COLO668 (cell line): Measurements from ENCODE around the gene SMARCA4.
A peak's percentile ranks its signal among the peaks of the same experiment; 100 is the strongest.
"Not testable (repeated sequence)": the region's sequence is repeated elsewhere in the genome, so short reads cannot be mapped to it uniquely, and the experiment has no call there.

Experiments used
- DNase-seq: peaks from one replicate; lab custom pipeline; 2025; ENCODE audit not compliant: unreplicated experiment; lab: John Stamatoyannopoulos, UW

The SMARCA4 gene

GRCh38 chr19:11059511-11060358 is 98.9 kb downstream of the SMARCA4 start:
- no peak for DNase-seq

DNA sequence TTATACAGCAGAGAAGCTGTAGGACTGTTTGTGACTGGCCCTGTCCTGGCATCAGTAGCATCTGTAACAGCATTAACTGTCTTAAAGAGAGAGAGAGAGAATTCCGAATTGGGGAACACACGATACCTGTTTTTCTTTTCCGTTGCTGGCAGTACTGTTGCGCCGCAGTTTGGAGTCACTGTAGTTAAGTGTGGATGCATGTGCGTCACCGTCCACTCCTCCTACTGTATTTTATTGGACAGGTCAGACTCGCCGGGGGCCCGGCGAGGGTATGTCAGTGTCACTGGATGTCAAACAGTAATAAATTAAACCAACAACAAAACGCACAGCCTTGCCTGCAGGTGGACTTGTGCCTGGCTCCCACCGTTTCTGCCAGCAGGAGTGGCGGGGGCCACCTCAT is 101.1 kb downstream of the SMARCA4 start:
- DNase-seq = no peak

- no peak for DNase-seq
Observed at GRCh38 chr19:11063434-11063833, 102.6 kb downstream of the SMARCA4 start.

DNA sequence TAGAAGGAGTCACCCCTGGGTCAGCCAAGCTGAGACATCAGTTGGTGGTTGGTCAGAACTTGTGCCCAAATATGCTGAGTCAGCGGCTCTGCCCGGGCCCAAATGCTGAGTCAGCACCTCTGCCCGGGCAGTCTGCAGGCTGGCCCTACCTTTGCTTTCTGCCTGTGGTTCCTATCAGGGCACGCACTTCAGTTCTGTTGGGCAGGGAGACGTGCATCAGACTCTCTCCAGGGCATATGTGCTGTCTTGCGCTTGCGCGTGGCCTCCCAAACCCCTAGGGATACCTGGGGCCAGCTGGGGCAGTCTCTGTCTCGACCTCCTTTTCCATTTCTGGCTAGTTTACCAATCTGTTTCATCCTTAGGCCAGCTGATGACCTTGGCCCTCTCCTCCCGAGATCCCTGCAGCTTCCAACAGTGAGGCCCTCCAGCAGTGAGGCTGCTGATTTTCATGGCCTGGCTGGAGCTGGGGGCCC is 104.0 kb downstream of the SMARCA4 start:
- DNase-seq = no peak

GRCh38 chr19:11066326-11066725 is 105.5 kb downstream of the SMARCA4 start:
- DNase-seq = no peak

- no peak for DNase-seq
Observed at GRCh38 chr19:11067356-11068113, 106.7 kb downstream of the SMARCA4 start.

DNA sequence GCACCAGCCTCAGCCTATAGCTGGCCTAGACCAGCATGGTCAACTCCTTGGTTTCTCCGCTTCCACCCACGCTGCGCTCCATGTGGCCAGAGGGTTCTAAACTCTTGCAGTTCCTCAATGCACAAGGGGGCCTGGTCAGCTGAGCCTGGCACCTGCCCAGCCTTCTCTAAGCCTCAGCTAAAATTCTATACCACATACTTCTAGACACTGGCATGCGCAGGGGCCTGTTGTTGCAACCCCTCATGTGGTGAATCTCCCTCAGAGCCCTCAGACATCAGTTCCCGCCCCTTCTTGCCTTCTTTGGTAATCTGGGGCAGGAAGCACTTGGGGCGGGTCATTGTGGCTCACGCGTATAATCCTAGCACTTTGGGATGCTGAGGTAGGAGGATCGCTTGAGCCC is 108.7 kb downstream of the SMARCA4 start:
- DNase-seq = no peak

DNA sequence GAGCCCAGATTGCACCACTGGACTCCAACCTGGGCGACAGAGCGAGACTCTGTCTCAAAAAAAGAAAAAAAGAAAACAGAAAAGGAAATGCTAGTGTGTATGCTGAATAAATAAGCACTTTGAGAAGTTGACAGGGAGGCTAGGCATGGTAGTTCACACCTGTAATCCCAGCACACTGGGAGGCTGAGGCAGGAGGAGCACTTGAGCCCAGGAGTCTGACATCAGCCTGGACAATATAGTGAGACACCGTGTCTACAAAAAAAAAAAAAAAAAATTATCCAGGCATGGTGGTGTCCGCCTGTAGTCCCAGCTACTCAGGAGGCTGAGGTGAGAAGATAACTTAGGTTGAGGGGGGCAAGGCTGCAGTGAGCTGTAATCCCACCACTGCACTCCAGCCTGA is 109.3 kb downstream of the SMARCA4 start:
- DNase-seq = no peak

DNA sequence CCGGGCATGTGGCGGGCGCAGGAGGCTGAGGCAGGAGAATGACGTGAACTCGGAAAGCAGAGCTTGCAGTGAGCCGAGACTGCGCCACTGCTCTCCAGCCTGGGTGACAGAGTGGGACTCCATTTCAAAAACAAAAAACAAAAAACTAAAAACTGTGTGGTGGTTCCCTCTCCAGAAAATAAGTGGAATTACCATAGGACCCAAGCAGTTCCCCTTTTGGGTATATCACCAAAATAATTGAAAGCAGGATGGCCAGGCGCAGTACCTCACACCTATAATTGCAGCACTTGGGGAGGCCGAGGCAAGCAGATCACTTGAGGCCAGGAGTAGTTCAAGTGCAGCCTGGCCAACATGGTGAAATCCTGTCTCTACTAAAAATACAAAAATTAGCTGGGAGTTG is 112.7 kb downstream of the SMARCA4 start:
- DNase-seq = no peak

DNA sequence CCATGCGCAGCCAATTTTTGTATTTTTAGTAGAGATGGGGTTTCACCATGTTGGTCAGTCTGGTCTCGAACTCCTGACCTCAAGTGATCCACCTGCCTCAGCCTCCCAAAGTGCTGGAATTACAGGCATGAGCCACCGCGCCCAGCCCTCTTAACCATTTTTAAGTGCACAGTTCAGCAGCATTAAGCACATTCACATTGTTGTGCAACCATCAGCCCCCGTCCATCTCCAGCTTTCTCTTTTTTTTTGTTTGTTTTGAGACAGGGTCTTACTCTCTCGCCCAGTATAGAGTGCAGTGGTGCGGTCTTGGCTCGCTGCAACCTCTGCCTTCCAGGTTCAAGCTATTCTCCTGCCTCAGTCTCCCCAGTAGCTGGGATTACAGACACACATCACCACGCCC is 116.0 kb downstream of the SMARCA4 start:
- DNase-seq = not testable (repeated sequence)

- no peak for DNase-seq
Observed at GRCh38 chr19:11078893-11079292, 118.1 kb downstream of the SMARCA4 start.

DNA sequence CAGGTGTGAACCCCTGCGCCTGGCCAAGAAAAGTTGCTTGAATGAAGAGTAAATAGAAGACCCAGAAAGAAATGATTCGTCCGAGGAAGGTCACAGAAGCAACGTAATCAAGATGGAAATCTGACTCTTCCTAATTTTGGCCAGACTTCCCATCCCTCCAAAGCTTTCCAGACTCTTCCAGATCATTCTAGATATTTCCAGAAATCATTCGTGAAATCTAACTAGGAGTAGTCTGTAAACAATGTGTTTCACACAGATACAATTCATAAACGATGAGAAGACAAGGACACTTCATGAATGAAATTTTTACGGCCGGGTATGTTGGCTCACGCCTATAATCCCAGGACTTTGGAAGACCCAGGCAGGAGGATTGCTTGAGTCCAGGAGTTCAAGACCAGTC is 119.2 kb downstream of the SMARCA4 start:
- DNase-seq = no peak

DNA sequence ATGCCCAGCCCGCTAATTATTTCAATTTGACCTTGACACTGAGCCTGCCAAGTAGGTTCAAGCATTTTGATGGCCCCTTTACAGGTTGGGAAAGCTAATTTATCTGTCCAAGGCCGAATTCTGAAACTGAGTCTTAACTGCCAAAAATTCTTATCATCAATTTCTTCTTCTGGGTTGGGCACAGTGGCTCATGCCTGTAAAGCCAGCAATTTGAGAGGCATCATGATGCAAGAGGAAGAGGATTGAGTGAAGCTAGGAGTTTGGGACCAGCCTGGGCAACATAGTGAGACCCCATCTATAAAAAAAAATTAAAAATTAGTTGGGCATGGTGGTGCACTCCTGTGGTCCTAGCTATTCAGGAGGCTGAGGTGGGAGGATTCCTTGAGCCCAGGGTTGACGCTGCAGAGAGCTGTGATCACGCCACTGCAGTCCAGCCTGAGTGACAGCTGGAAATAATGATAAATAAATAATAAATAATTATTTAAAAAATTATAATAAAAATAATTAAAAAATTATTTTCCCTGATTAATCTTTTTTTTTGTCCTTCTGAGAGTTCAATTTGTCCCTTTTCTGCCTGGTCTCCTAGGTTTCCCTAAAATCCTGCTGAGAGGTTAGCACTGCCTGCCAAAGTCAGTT is 127.2 kb downstream of the SMARCA4 start:
- no peak for DNase-seq

- no peak for DNase-seq
Observed at GRCh38 chr19:11088506-11089253, 127.8 kb downstream of the SMARCA4 start.

DNA sequence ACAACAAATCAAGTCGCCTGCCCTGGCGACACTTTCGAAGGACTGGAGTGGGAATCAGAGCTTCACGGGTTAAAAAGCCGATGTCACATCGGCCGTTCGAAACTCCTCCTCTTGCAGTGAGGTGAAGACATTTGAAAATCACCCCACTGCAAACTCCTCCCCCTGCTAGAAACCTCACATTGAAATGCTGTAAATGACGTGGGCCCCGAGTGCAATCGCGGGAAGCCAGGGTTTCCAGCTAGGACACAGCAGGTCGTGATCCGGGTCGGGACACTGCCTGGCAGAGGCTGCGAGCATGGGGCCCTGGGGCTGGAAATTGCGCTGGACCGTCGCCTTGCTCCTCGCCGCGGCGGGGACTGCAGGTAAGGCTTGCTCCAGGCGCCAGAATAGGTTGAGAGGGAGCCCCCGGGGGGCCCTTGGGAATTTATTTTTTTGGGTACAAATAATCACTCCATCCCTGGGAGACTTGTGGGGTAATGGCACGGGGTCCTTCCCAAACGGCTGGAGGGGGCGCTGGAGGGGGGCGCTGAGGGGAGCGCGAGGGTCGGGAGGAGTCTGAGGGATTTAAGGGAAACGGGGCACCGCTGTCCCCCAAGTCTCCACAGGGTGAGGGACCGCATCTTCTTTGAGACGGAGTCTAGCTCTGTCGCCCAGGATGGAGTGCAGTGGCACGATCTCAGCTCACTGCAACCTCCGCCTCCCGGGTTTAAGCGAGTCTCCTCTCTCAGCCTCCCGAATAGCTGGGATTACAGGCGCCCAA is 128.6 kb downstream of the SMARCA4 start, which contains the start of gene LDLR:
Gene LDLR, plus strand, starts transcription at position 210 of the 760 bp plus-strand sequence. Its CDS starts 86 bp downstream, at position 296.
- DNase-seq = peak; percentile 82

DNA sequence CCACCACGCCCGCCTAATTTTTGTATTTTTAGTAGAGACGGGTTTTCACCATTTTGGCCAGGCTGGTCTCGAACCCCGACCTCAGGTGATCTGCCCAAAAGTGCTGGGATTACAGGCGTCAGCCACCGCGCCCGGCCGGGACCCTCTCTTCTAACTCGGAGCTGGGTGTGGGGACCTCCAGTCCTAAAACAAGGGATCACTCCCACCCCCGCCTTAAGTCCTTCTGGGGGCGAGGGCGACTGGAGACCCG is 129.1 kb downstream of the SMARCA4 start:
- not testable (repeated sequence) for DNase-seq

- peak; percentile 98 for DNase-seq
Observed at GRCh38 chr19:11090264-11090996, 129.6 kb downstream of the SMARCA4 start.

DNA sequence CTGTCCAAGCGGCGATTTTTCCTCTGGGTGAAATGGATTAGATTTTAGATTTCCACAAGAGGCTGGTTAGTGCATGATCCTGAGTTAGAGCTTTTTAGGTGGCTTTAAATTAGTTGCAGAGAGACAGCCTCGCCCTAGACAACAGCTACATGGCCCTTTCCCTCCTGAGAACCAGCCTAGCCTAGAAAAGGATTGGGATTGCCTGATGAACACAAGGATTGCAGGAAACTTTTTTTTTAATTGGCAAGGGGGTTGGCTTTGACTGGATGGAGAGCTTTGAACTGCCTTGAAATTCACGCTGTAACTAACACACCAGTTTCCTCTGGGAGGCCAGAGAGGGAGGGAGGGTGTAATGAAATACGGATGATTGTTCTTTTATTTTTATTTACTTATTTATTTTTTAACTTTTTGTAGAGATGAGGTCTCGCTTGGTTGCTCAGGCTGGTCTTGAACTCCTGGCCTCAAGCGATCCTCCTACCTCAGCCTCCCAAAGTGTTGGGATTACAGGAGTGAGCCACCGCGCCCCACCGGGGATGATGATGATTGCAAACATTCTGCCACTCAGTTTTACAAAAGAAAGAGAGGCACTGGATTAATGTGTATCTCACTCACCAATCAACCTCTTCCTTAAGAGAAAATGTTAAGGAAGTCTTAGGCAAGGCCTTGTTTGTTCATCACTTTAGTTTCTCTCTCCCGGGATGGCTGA is 130.3 kb downstream of the SMARCA4 start:
- peak; percentile 26 for DNase-seq

GRCh38 chr19:11091703-11092153 is 130.9 kb downstream of the SMARCA4 start:
- DNase-seq = peak; percentile 68
